Measurements from ENCODE around the gene PGLYRP2. TPM values are rescaled to one million over a fixed set of nuclear protein-coding genes. Genes with fewer than 3 reads are reported as not detected.
"Not testable (repeated sequence)": the region's sequence is repeated elsewhere in the genome, so short reads cannot be mapped to it uniquely, and the experiment has no call there.

PGLYRP2 gene
- total and polyA plus RNA-seq, 12 donors: not detected

- Histone ChIP-seq H3K4me1 (replicated peaks in 1 of 2) (no peaks in the 10 kb centered on the region), H3K4me3 (no peak overlapping the region), H3K27me3 (peaks cover 4% of the 10 kb centered on the region), H3K9me3 (replicated peaks in 1 of 3) (no peaks in the 10 kb centered on the region), H3K27ac (no peak overlapping the region), H3K36me3 (replicated peaks in 1 of 2) (no peaks in the 10 kb centered on the region)
- TF ChIP-seq, protein P1, sequence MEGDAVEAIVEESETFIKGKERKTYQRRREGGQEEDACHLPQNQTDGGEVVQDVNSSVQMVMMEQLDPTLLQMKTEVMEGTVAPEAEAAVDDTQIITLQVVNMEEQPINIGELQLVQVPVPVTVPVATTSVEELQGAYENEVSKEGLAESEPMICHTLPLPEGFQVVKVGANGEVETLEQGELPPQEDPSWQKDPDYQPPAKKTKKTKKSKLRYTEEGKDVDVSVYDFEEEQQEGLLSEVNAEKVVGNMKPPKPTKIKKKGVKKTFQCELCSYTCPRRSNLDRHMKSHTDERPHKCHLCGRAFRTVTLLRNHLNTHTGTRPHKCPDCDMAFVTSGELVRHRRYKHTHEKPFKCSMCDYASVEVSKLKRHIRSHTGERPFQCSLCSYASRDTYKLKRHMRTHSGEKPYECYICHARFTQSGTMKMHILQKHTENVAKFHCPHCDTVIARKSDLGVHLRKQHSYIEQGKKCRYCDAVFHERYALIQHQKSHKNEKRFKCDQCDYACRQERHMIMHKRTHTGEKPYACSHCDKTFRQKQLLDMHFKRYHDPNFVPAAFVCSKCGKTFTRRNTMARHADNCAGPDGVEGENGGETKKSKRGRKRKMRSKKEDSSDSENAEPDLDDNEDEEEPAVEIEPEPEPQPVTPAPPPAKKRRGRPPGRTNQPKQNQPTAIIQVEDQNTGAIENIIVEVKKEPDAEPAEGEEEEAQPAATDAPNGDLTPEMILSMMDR (IDR thresholded peaks at IDR 0.05): no peak
- TF ChIP-seq POLR2A (IDR thresholded peaks at IDR 0.05): no peak
- no peak for DNase-seq
- 72 to 85% (median 78%) methylated on average over 3 to 5 of the region's 5 CpGs for WGBS, 4 donors
- intact Hi-C loops (cut with DNase I): loop anchor here in 1 of 2 donors (10.0 kb wide), 1 partner anchor 68 kb away; no protein-coding TSS in a partner anchor
These were observed 3.0 kb downstream of the PGLYRP2 start for GRCh38 chr19:15476325-15476724.

DNA sequence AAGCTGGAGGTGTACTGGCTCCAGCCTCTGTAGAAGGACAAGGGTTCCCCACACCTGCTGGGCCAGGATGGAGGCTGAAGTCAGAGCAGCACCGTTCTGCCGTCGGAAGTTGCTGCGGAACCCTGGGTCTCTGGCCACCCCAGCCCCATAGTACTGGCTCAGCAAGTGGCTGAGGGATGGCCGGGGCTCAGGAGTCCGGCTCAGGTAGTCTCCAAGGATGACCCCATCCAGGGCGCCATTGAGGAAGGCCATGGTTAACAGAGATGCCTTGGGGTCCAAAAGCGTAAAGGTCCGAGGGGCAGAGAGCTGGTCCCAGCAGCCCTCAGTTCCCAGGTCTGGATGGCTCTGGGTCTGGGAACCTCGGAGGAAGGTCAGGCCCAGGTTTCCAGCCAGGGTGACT lies 3.7 kb downstream of the PGLYRP2 start:
- H3K9me3 ChIP-seq (replicated peaks in 1 of 3): no peaks in the 10 kb centered on the region
- WGBS, 4 donors: 88 to 96% (median 92%) methylated on average over 3 to 10 of the region's 10 CpGs
- H3K36me3 ChIP-seq (replicated peaks in 1 of 2): no peaks in the 10 kb centered on the region
- intact Hi-C loops (cut with DNase I): loop anchor here in 1 of 2 donors (10.0 kb wide), 1 partner anchor 69 kb away; no protein-coding TSS in a partner anchor
- DNase-seq: no peak
- no peak for TF ChIP-seq POLR2A (IDR thresholded peaks at IDR 0.05)
- TF ChIP-seq, protein P1 (IDR thresholded peaks at IDR 0.05): no peak
- no peak overlapping the region for H3K27ac ChIP-seq
- H3K4me1 ChIP-seq (replicated peaks in 1 of 2): no peaks in the 10 kb centered on the region
- H3K27me3 ChIP-seq: peaks cover 4% of the 10 kb centered on the region
- H3K4me3 ChIP-seq: no peak overlapping the region

DNA sequence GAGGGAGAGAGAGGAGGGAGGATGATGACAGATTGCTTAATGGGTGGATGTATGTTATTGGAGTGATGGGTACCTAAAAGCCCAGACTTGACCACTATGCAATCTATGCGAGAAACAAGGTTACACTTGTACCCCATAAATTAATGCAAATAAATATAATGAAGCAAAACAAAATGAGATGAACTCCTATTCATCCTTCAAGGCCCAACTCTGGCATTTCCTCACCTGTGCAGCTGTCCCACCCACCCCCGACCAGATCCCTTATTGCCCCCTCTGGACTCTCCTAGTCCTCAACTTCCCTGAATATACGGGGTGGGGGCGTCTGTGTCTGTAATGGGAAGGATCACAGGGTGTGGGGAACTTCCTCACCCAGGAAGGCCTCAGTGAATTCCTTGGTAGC lies 4.1 kb downstream of the PGLYRP2 start:
- H3K27me3 ChIP-seq: peaks cover 4% of the 10 kb centered on the region
- H3K9me3 ChIP-seq (replicated peaks in 1 of 3): no peaks in the 10 kb centered on the region
- H3K27ac ChIP-seq: no peak overlapping the region
- WGBS, 4 donors: 71 to 77% (median 76%) methylated on average over 4 of the region's 4 CpGs
- TF ChIP-seq POLR2A (IDR thresholded peaks at IDR 0.05): no peak
- TF ChIP-seq, protein P1 (IDR thresholded peaks at IDR 0.05): no peak
- H3K36me3 ChIP-seq (replicated peaks in 1 of 2): no peaks in the 10 kb centered on the region
- no peak overlapping the region for H3K4me3 ChIP-seq
- H3K4me1 ChIP-seq (replicated peaks in 1 of 2): no peaks in the 10 kb centered on the region
- DNase-seq: no peak
- intact Hi-C loops (cut with DNase I): loop anchor here in 1 of 2 donors (10.0 kb wide), 1 partner anchor 70 kb away; no protein-coding TSS in a partner anchor

DNA sequence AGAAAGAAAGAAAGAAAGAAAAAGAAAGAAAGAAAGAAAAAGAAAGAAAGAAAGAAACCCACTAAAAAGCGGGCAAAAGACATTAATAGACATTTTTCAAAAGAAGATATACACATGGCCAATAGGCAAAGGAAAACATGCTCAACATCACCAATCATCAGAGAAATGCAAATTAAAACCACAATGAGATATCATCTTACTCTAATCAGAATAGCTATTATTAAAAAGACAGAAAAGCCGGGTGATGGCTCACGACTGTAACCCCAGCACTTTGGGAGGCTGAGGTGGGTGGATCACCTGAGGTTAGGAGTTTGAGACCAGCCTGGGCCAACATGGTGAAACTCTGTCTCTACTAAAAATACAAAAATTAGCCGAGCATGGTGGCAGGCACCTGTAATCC lies 5.5 kb downstream of the PGLYRP2 start:
- 64 to 83% (median 75%) methylated on average over 4 of the region's 4 CpGs for WGBS, 4 donors
- H3K36me3 ChIP-seq (replicated peaks in 1 of 2); H3K9me3 ChIP-seq (replicated peaks in 1 of 3); DNase-seq; H3K27ac ChIP-seq; H3K4me3 ChIP-seq; H3K4me1 ChIP-seq (replicated peaks in 1 of 2): not testable (repeated sequence)
- H3K27me3 ChIP-seq: peaks cover 16% of the 10 kb centered on the region
- intact Hi-C loops (cut with DNase I): loop anchor here in 1 of 2 donors (10.0 kb wide), 1 partner anchor 71 kb away; no protein-coding TSS in a partner anchor

DNA sequence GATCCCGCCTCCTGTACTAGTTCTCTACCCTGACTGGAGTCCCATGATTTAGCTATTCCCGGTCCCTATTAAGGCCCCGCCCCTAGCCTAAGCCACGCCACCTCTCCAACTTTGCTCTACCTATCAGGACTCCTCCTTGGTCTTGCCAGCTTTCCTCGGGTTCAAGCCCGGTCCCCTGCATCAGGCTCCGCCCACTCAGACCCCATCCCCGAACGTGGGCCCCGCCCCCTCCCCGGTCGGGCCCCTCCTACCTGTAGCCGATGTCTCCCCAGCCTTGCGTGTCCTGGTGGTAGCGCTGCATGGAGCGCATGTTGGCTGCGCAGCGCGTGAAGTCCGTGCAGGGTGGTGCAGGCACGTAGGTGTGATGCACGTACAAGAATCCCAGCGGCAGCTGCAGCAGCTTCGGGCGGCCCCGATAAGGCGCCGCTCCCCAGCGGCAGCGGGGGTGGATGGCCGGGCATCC lies 7.6 kb downstream of the PGLYRP2 start:
- intact Hi-C loops (cut with DNase I): loop anchor here in 1 of 2 donors (10.0 kb wide), 1 partner anchor 73 kb away; no protein-coding TSS in a partner anchor
- peaks cover 0 to 11% of the 10 kb centered on the region in 2 donors for H3K4me1 ChIP-seq (replicated peaks in 1 of 2)
- H3K36me3 ChIP-seq (replicated peaks in 1 of 2): no peaks in the 10 kb centered on the region
- no peaks in the 10 kb centered on the region for H3K9me3 ChIP-seq (replicated peaks in 1 of 3)
- no peak overlapping the region for H3K27ac ChIP-seq
- no peak overlapping the region for H3K4me3 ChIP-seq
- DNase-seq: no peak
- TF ChIP-seq, protein P1 (IDR thresholded peaks at IDR 0.05): no peak
- TF ChIP-seq POLR2A (IDR thresholded peaks at IDR 0.05): no peak
- WGBS, 4 donors: 41 to 57% (median 51%) methylated on average over 18 to 31 of the region's 31 CpGs
- H3K27me3 ChIP-seq: peaks cover 24% of the 10 kb centered on the region

Data from adrenal gland (tissue), 12 donors.